HepG2 (cell line): ENCODE data around the gene IKBIP. TPM values are rescaled to one million over a fixed set of nuclear protein-coding genes. Genes with fewer than 3 reads are reported as not detected.

ENCODE experiments used
- ARNT2 ChIP-seq: sonication (generic); formaldehyde crosslinking; IDR thresholded peaks from 2 replicates; pipeline ENCODE4 v1.8.0; 2022; ENCODE audit warnings: mild to moderate bottlenecking, low read depth, missing genetic modification reagents, moderate library complexity
- DNMT3B ChIP-seq: conservative IDR thresholded peaks from 2 replicates; pipeline ENCODE4 v1.6.1; 2016; ENCODE audit warnings: missing biosample characterization, control low read depth
- ISX ChIP-seq: sonication (generic); formaldehyde crosslinking; conservative IDR thresholded peaks from 2 replicates; pipeline ENCODE4 v1.5.0; 2020; ENCODE audit warnings: missing genetic modification reagents
- KDM4B ChIP-seq: sonication (generic); formaldehyde crosslinking; IDR thresholded peaks from 2 replicates; pipeline ENCODE4 v1.4.0; 2020; ENCODE audit warnings: missing genetic modification reagents
- NFE2L1 ChIP-seq: sonication (generic); formaldehyde crosslinking; IDR thresholded peaks from 2 replicates; pipeline ENCODE4 v1.4.0; 2020; ENCODE audit warnings: missing genetic modification reagents, mild to moderate bottlenecking, borderline replicate concordance
- RXRB ChIP-seq: IDR thresholded peaks from 2 replicates; pipeline ENCODE4 v1.6.1; 2016; ENCODE audit warnings: borderline replicate concordance, missing genetic modification reagents, missing compliant biosample characterization
- SPEN ChIP-seq: sonication (generic); formaldehyde crosslinking; IDR thresholded peaks from 2 replicates; pipeline ENCODE4 v1.5.1; 2020; ENCODE audit warnings: low read depth, mild to moderate bottlenecking, missing genetic modification reagents
- TBX2 ChIP-seq: sonication (generic); formaldehyde crosslinking; IDR thresholded peaks from 2 replicates; pipeline ENCODE4 v1.5.0; 2020; ENCODE audit warnings: missing genetic modification reagents, mild to moderate bottlenecking, borderline replicate concordance
- ZFY ChIP-seq: sonication (generic); formaldehyde crosslinking; IDR thresholded peaks from 2 replicates; pipeline ENCODE4 v1.4.0; 2020; ENCODE audit warnings: missing genetic modification reagents
- ZKSCAN1 ChIP-seq: fragments of 150-350 bp; IDR thresholded peaks from 2 replicates; pipeline ENCODE4 v1.6.1; 2014; ENCODE audit warnings: low read length
- ZNF296 ChIP-seq: sonication (generic); formaldehyde crosslinking; conservative IDR thresholded peaks from 2 replicates; pipeline ENCODE4 v1.5.0; 2020; ENCODE audit warnings: mild to moderate bottlenecking, missing genetic modification reagents
- ZNF768 ChIP-seq: sonication (generic); formaldehyde crosslinking; IDR thresholded peaks from 2 replicates; pipeline ENCODE4 v1.4.0; 2020; ENCODE audit warnings: missing genetic modification reagents
- ZSCAN31 ChIP-seq: sonication (generic); formaldehyde crosslinking; IDR thresholded peaks from 2 replicates; pipeline ENCODE4 v1.5.0; 2020; ENCODE audit warnings: low read depth, mild to moderate bottlenecking, missing genetic modification reagents
- polyA plus RNA-seq, 8 experiments: library from polyadenylated mRNA; depleted of rRNA in 3 of 8; stranded (reverse) in 7 of 8; unstranded in 1 of 8; fragments of >200 nt; fragmentation: Illumina TruSeq in 4 of 8; extraction: Trizol in 4 of 8; gene quantifications; 2 replicates each; pipeline versions ENCODE4 v1.2.1 to v1.2.3, GENCODE V29; 2011 to 2016; ENCODE audit warnings: low read depth in 4 of 8, missing spikeins in 1 of 8, mixed read lengths in 1 of 8; ENCODE audit not compliant: insufficient read depth in 1 of 8
- total RNA-seq, 5 experiments: library from RNA; depleted of rRNA; stranded (reverse); fragments of >200 nt; fragmentation: Illumina TruSeq; extraction: Trizol; gene quantifications; 2 replicates each; pipeline ENCODE4 v1.2.3, GENCODE V29; 2016; ENCODE audit warnings: low read depth in 1 of 5
- TF ChIP-seq, protein P1 (sequence below): sonication (generic); formaldehyde crosslinking; IDR thresholded peaks from 2 replicates; pipeline ENCODE4 v1.4.0; 2020; ENCODE audit warnings: missing genetic modification reagents
- TF ChIP-seq, protein P2 (sequence below): sonication (generic); formaldehyde crosslinking; conservative IDR thresholded peaks from 2 replicates; pipeline ENCODE4 v1.8.1; 2023; ENCODE audit warnings: missing genetic modification reagents
- TF ChIP-seq, protein P3 (sequence below): IDR thresholded peaks from 2 replicates; pipeline ENCODE4 v1.6.1; 2016; ENCODE audit warnings: missing compliant biosample characterization, missing genetic modification reagents, borderline replicate concordance
- TF ChIP-seq, protein P4 (sequence below): sonication (generic); formaldehyde crosslinking; IDR thresholded peaks from 2 replicates; pipeline ENCODE4 v1.4.0; 2020; ENCODE audit warnings: missing genetic modification reagents, borderline replicate concordance
- TF ChIP-seq, protein P5 (sequence below): sonication (generic); formaldehyde crosslinking; IDR thresholded peaks from 2 replicates; pipeline ENCODE4 v1.8.0; 2022; ENCODE audit warnings: missing genetic modification reagents, low read depth, mild to moderate bottlenecking, borderline replicate concordance
- TF ChIP-seq, protein P6 (sequence below): sonication (generic); formaldehyde crosslinking; IDR thresholded peaks from 2 replicates; pipeline ENCODE4 v1.9.0; 2021; ENCODE audit warnings: missing genetic modification reagents, mild to moderate bottlenecking, borderline replicate concordance

IKBIP gene
- total and polyA plus RNA-seq, 2 of the 13 experiments (the other 11 are each of a cell fraction or from before 2014, with no cell fraction given), result 20.0 to 55.5 TPM

DNA sequence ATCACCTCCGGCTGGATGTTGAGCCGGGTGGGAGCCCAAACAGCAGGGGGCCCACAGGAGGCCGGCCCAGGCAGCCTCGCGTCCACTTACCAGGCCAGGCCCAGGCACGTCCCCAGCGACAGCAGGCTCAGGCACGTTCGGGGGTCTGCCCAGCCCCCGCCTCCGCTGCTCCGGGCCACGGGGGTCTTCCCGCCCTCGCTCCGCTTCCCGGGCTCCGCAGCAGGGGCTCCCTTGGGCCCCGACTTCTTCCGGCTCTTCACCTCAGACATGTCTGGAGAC lies 216 bp downstream of the IKBIP start (continued):
- TF ChIP-seq, protein P1, sequence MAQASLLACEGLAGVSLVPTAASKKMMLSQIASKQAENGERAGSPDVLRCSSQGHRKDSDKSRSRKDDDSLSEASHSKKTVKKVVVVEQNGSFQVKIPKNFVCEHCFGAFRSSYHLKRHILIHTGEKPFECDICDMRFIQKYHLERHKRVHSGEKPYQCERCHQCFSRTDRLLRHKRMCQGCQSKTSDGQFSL, result no peak
- TF ChIP-seq ZNF768 (CRISPR knock-in tag) (peak; percentile 41; the same call in 1 of the 2 replicates), ZNF296 (CRISPR knock-in tag) (peak; percentile 61; the same call in 1 of the 2 replicates), ZFY (peak; percentile 94), ZSCAN31 (CRISPR knock-in tag) (peak; percentile 12; the same call in 1 of the 2 replicates), ISX (CRISPR knock-in tag) (0 out of 2 replicates have a peak, but pooled peaks have one; percentile 51), ARNT2 (CRISPR knock-in tag) (0 out of 2 replicates have a peak, but pooled peaks have one; percentile 8), DNMT3B (CRISPR knock-in tag) (0 out of 2 replicates have a peak, but pooled peaks have one; percentile 46), NFE2L1 (CRISPR knock-in tag) (peak; percentile 32; the same call in 1 of the 2 replicates), RXRB (0 out of 2 replicates have a peak, but pooled peaks have one; percentile 9), SPEN (CRISPR knock-in tag) (peak; percentile 16; the same call in 1 of the 2 replicates), TBX2 (CRISPR knock-in tag) (peak; percentile 51; the same call in 1 of the 2 replicates), ZKSCAN1 (no peak), KDM4B (CRISPR knock-in tag) (no peak)
- TF ChIP-seq, protein P2, sequence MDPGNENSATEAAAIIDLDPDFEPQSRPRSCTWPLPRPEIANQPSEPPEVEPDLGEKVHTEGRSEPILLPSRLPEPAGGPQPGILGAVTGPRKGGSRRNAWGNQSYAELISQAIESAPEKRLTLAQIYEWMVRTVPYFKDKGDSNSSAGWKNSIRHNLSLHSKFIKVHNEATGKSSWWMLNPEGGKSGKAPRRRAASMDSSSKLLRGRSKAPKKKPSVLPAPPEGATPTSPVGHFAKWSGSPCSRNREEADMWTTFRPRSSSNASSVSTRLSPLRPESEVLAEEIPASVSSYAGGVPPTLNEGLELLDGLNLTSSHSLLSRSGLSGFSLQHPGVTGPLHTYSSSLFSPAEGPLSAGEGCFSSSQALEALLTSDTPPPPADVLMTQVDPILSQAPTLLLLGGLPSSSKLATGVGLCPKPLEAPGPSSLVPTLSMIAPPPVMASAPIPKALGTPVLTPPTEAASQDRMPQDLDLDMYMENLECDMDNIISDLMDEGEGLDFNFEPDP (CRISPR knock-in tag), result 0 out of 2 replicates have a peak, but pooled peaks have one; percentile 69
- TF ChIP-seq, protein P3, sequence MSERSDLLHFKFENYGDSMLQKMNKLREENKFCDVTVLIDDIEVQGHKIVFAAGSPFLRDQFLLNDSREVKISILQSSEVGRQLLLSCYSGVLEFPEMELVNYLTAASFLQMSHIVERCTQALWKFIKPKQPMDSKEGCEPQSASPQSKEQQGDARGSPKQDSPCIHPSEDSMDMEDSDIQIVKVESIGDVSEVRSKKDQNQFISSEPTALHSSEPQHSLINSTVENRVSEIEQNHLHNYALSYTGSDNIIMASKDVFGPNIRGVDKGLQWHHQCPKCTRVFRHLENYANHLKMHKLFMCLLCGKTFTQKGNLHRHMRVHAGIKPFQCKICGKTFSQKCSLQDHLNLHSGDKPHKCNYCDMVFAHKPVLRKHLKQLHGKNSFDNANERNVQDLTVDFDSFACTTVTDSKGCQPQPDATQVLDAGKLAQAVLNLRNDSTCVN, result 0 out of 2 replicates have a peak, but pooled peaks have one; percentile 39
- TF ChIP-seq, protein P4, sequence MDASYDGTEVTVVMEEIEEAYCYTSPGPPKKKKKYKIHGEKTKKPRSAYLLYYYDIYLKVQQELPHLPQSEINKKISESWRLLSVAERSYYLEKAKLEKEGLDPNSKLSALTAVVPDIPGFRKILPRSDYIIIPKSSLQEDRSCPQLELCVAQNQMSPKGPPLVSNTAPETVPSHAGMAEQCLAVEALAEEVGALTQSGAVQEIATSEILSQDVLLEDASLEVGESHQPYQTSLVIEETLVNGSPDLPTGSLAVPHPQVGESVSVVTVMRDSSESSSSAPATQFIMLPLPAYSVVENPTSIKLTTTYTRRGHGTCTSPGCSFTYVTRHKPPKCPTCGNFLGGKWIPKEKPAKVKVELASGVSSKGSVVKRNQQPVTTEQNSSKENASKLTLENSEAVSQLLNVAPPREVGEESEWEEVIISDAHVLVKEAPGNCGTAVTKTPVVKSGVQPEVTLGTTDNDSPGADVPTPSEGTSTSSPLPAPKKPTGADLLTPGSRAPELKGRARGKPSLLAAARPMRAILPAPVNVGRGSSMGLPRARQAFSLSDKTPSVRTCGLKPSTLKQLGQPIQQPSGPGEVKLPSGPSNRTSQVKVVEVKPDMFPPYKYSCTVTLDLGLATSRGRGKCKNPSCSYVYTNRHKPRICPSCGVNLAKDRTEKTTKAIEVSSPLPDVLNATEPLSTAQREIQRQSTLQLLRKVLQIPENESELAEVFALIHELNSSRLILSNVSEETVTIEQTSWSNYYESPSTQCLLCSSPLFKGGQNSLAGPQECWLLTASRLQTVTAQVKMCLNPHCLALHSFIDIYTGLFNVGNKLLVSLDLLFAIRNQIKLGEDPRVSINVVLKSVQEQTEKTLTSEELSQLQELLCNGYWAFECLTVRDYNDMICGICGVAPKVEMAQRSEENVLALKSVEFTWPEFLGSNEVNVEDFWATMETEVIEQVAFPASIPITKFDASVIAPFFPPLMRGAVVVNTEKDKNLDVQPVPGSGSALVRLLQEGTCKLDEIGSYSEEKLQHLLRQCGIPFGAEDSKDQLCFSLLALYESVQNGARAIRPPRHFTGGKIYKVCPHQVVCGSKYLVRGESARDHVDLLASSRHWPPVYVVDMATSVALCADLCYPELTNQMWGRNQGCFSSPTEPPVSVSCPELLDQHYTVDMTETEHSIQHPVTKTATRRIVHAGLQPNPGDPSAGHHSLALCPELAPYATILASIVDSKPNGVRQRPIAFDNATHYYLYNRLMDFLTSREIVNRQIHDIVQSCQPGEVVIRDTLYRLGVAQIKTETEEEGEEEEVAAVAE (CRISPR knock-in tag), result no peak
- TF ChIP-seq, protein P5, sequence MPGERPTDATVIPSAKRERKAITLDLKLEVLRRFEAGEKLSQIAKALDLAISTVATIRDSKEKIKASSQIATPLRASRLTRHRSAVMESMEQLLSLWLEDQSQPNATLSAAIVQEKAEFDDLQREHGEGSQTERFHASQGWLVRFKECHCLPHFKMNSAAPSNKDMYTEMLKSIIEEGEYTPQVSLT (CRISPR knock-in tag), result no peak
- TF ChIP-seq, protein P6, sequence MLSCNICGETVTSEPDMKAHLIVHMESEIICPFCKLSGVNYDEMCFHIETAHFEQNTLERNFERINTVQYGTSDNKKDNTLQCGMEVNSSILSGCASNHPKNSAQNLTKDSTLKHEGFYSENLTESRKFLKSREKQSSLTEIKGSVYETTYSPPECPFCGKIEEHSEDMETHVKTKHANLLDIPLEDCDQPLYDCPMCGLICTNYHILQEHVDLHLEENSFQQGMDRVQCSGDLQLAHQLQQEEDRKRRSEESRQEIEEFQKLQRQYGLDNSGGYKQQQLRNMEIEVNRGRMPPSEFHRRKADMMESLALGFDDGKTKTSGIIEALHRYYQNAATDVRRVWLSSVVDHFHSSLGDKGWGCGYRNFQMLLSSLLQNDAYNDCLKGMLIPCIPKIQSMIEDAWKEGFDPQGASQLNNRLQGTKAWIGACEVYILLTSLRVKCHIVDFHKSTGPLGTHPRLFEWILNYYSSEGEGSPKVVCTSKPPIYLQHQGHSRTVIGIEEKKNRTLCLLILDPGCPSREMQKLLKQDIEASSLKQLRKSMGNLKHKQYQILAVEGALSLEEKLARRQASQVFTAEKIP, result no peak
